ENCODE results near the gene AJUBA.

AJUBA gene

GRCh38 chr14:22929961-22930364 is 52.4 kb downstream of the AJUBA start:
- DNase-seq = no peak

DNA sequence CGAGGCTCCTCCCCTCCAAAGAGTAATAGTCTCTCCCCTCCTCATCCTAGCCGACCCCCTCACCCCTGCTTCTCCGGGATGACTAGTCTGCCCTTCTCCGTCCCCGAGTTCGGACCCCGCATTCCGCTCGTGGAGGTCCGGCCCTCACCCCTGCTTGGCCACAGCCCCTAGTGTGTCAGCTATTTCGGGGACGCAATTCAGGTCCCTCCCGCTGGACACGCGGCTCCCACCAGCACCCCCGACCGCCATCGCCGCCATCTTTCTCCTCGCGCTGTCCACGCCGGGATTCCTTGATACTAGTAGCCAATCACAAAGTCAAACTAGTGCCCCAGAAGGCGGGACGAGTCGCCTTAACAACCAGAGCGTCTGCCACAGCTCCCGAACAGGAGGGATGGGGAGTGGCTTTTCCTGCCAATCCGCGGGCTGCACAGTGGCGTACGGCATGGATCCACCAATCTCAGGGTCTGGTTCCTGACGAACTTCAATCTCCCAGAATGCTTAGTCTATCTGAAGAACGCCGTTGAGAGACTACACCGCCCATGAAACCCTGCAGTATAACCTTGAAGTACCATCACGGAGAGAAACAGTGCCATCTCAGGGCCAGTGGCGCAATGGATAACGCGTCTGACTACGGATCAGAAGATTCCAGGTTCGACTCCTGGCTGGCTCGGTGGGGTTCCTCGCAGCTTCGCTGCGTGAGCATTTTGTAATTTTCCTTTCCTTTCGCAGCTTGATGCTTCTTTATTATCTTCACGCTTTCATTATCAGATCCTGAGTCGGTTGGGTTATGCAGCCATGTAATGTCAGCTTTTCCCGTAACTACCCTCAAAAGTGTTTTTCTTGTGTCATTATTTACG is 53.0 kb downstream of the AJUBA start, which contains the start of gene PRMT5:
TSS of gene PRMT5 (minus strand) at position 273 of the 857 bp plus-strand sequence. CDS start at position 258, 15 bp downstream.
- peak; percentile 99 for DNase-seq

DNA sequence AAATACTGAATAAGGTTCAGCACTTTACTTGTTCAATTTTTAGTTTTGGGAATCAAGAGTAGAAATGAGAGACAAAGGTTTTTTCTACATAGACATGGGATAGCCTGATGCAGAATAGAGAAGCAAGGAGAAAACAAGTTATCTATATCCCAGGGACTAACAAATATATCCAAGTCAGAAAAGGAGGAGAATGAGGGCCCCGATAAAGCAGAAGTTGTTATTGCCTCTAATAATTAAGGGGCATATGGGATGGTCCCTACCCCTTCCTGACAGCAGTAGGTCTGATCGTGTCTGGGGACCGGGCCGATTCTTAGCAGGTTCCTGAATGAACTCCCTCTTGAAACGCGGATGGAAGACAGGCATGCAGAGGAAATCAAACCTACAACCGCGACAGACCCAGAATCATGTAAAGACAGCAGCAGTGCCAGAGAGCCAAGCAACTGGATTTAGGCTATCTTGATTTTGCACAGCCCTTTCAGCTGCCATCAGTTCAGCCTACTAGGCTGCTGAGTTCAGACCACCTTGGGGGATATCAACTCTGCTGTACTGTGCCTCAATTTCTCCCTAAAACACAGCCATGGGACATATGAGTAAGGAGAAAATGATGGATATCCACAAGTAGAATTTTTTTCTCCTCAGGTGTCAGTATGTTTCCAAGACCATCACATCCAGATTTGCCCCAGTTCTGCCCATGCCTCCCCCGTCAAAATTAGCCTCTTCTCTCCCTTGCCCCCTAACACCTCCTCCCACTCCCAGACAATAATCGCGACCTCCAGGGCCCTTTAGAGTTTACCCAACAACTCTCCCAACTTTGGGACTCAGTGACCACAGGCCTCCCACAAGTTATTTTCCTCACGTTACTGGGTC is 53.9 kb downstream of the AJUBA start:
- DNase-seq = no peak

GRCh38 chr14:22926316-22926715 is 56.0 kb downstream of the AJUBA start:
- no peak for DNase-seq

- no peak for DNase-seq
Measured at GRCh38 chr14:22925513-22925912, 56.8 kb downstream of the AJUBA start.

- no peak for DNase-seq
Measured at GRCh38 chr14:22923746-22924145, 58.6 kb downstream of the AJUBA start.

DNA sequence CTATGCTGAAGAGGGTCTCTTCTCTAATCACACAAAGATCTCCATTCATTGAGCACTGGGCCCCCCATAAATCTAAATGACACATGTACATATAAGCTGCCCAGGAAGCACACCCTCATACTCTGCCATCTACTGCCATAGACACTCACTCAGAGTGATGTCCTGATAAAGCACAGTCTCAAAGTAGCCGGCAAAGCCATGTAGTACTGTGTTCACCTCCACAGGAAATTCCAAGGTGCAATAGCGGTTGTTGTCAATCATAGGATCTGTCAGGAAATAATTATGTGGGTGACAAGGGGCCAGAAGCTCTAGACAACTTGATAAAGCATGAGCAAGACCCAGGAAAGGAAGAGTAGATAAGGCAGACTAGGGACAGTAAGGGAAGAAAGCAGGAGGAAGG is 60.1 kb downstream of the AJUBA start:
- DNase-seq = no peak
